IMR-90 (cell line): Measurements from ENCODE around the gene MAML3. TPM values are rescaled to one million over a fixed set of nuclear protein-coding genes. Genes with fewer than 3 reads are reported as not detected.

ENCODE experiments used
- ATAC-seq: fragments of 200-7000 bp; cut with Tn5 transposase; 2 replicates; pipeline ENCODE4 v1.9.1; 2020; ENCODE audit warnings: low read depth, mild to moderate bottlenecking, moderate library complexity
- BruUV-seq: library from RNA; stranded (reverse); fragments of 400-500 nt; replicated peaks from 2 replicates; lab custom pipeline; 2021; lab: Mats Ljungman, UMichigan
- CTCF ChIA-PET: fragments of 300-600 bp; formaldehyde crosslinking; extraction: SDS; loops from one replicate; lab custom pipeline; 2021; ENCODE audit warnings: antibody characterized with exemption; lab: Yijun Ruan, JAX
- POLR2A ChIA-PET: fragments of 300-600 bp; sonication (Branson Sonifier 250); formaldehyde crosslinking; loops from one replicate; lab custom pipeline; 2022; ENCODE audit warnings: antibody characterized with exemption; ENCODE audit not compliant: unreplicated experiment; lab: Charles Lee
- DNase-seq: peaks from one replicate; pipeline ENCODE4 v3.0.0; 2013
- H2AFZ ChIP-seq: replicated peaks from 2 replicates; pipeline ENCODE3; 2013; ENCODE audit warnings: low read length, mild to moderate bottlenecking; ENCODE audit not compliant: poor library complexity
- H2AK5ac ChIP-seq: 2 replicates; pipeline ENCODE4 v1.6.1; 2013; ENCODE audit warnings: low read depth, low read length, inconsistent platforms
- H2AK9ac ChIP-seq: replicated peaks from 2 replicates; pipeline ENCODE3; 2013; ENCODE audit warnings: mild to moderate bottlenecking, low read depth, low read length, moderate library complexity; ENCODE audit not compliant: poor library complexity
- H2BK120ac ChIP-seq: 2 replicates; pipeline ENCODE4 v1.6.1; 2013; ENCODE audit warnings: low read depth, low read length, inconsistent platforms
- H2BK15ac ChIP-seq: 3 replicates; pipeline ENCODE4 v1.6.1; 2013; ENCODE audit warnings: low read depth, low read length, inconsistent platforms
- H2BK20ac ChIP-seq: 2 replicates; pipeline ENCODE4 v1.6.1; 2013; ENCODE audit warnings: low read depth, mild to moderate bottlenecking, inconsistent platforms, low read length, moderate library complexity
- H2BK5ac ChIP-seq: 2 replicates; pipeline ENCODE4 v1.6.1; 2013; ENCODE audit warnings: mild to moderate bottlenecking, low read depth, low read length, inconsistent platforms; ENCODE audit not compliant: poor library complexity, severe bottlenecking
- H3K14ac ChIP-seq: replicated peaks from 2 replicates; pipeline ENCODE4 v1.6.1; 2013; ENCODE audit warnings: low read depth, low read length, inconsistent platforms
- H3K18ac ChIP-seq: 2 replicates; pipeline ENCODE4 v1.6.1; 2013; ENCODE audit warnings: low read depth, low read length, control low read depth
- H3K23ac ChIP-seq: 2 replicates; pipeline ENCODE4 v1.6.1; 2013; ENCODE audit warnings: low read depth, low read length, inconsistent platforms
- H3K27ac ChIP-seq: 2 replicates; pipeline ENCODE4 v1.5.1; 2013; ENCODE audit warnings: mild to moderate bottlenecking, control low read depth, low read length; ENCODE audit not compliant: insufficient read depth
- H3K27me3 ChIP-seq: 2 replicates; pipeline ENCODE4 v1.6.1; 2013; ENCODE audit warnings: low read length; ENCODE audit not compliant: control insufficient read depth, insufficient read depth
- H3K36me3 ChIP-seq: 2 replicates; pipeline ENCODE4 v1.6.1; 2013; ENCODE audit warnings: low read length, mixed read lengths; ENCODE audit not compliant: control insufficient read depth, insufficient read depth
- H3K4ac ChIP-seq: 2 replicates; pipeline ENCODE4 v1.6.1; 2013; ENCODE audit warnings: low read depth, low read length, inconsistent platforms
- H3K4me1 ChIP-seq: 2 replicates; pipeline ENCODE4 v1.6.1; 2013; ENCODE audit warnings: low read length, mixed read lengths; ENCODE audit not compliant: control insufficient read depth, insufficient read depth
- H3K4me2 ChIP-seq: 2 replicates; pipeline ENCODE4 v1.6.1; 2013; ENCODE audit warnings: low read depth, mild to moderate bottlenecking, control low read depth, low read length, moderate library complexity
- H3K4me3 ChIP-seq: 2 replicates; pipeline ENCODE4 v1.5.1; 2013; ENCODE audit warnings: low read depth, mild to moderate bottlenecking, control low read depth, low read length, moderate library complexity; ENCODE audit not compliant: insufficient read depth
- H3K56ac ChIP-seq: 2 replicates; pipeline ENCODE4 v1.6.1; 2013; ENCODE audit warnings: low read length, inconsistent platforms; ENCODE audit not compliant: insufficient read depth; ENCODE audit errors: extremely low read depth
- H3K79me1 ChIP-seq, 2 experiments: 2 replicates each; pipeline ENCODE4 v1.6.1; 2013; ENCODE audit warnings: low read length in 2 of 2, inconsistent platforms in 1 of 2, low read depth in 1 of 2
- H3K9ac ChIP-seq: 2 replicates; pipeline ENCODE4 v1.6.1; 2013; ENCODE audit warnings: low read depth, low read length, control low read depth
- H3K9me1 ChIP-seq: 2 replicates; pipeline ENCODE4 v1.6.1; 2013; ENCODE audit warnings: low read length, inconsistent platforms; ENCODE audit not compliant: insufficient read depth
- H3K9me3 ChIP-seq: 2 replicates; pipeline ENCODE4 v1.6.1; 2013; ENCODE audit warnings: low read length; ENCODE audit not compliant: control insufficient read depth, insufficient read depth
- H4K20me1 ChIP-seq: 2 replicates; pipeline ENCODE4 v1.6.1; 2013; ENCODE audit warnings: low read length, inconsistent platforms; ENCODE audit not compliant: insufficient read depth
- H4K5ac ChIP-seq: 2 replicates; pipeline ENCODE4 v1.6.1; 2013; ENCODE audit warnings: mild to moderate bottlenecking, low read depth, low read length, control low read depth
- H4K8ac ChIP-seq, 2 experiments: 2 replicates each; pipeline ENCODE4 v1.6.1; 2013; ENCODE audit warnings: low read depth in 2 of 2, low read length in 2 of 2, control low read depth in 1 of 2, inconsistent platforms in 1 of 2
- H4K91ac ChIP-seq: 2 replicates; pipeline ENCODE4 v1.6.1; 2013; ENCODE audit warnings: low read depth, low read length, inconsistent platforms; ENCODE audit not compliant: insufficient read depth
- BHLHE40 ChIP-seq: fragments of 150-350 bp; IDR thresholded peaks from 2 replicates; pipeline ENCODE4 v1.6.1; 2016; ENCODE audit warnings: mild to moderate bottlenecking, low read depth, low read length
- CHD1 ChIP-seq: IDR thresholded peaks from 2 replicates; pipeline ENCODE4 v1.6.1; 2012; ENCODE audit warnings: low read depth, low read length, improper control_type of control experiment
- CTCF ChIP-seq: conservative IDR thresholded peaks from 2 replicates; pipeline ENCODE4 v1.5.1; 2012; ENCODE audit warnings: mild to moderate bottlenecking, low read depth, low read length, improper control_type of control experiment
- POLR2A ChIP-seq: IDR thresholded peaks from 2 replicates; pipeline ENCODE4 v1.6.1; 2012; ENCODE audit warnings: mild to moderate bottlenecking, low read depth, low read length
- SMC3 ChIP-seq: fragments of 150-350 bp; IDR thresholded peaks from 2 replicates; pipeline ENCODE4 v1.6.1; 2016; ENCODE audit warnings: low read depth, mild to moderate bottlenecking, antibody characterized with exemption, low read length, moderate library complexity
- WGBS, 2 experiments: methylation state at CpG; one replicate each; pipeline versions ENCODE4 v1.1.5 to v1.1.7; 2013; ENCODE audit warnings: missing lambda C conversion rate in 2 of 2; ENCODE audit not compliant: insufficient read length in 1 of 2; ENCODE audit errors: extremely low coverage in 2 of 2; 5-methylcytosine and 5-hydroxymethylcytosine counted together
- dilution Hi-C: fragments of 300-500 bp; cut with HindIII; formaldehyde crosslinking; loops from one replicate; pipeline ENCODE4 v1.14.3; 2018; ENCODE audit warnings: low sequenced_read_pairs; ENCODE audit not compliant: unreplicated experiment
- in situ Hi-C: fragments of 300-500 bp; cut with MboI; formaldehyde crosslinking; loops from 3 replicates; pipeline ENCODE4 v1.14.3; 2019; ENCODE audit warnings: low sequenced_read_pairs, inconsistent platforms, mixed read lengths
- intact Hi-C: fragments of 100-400 bp; cut with micrococcal nuclease; formaldehyde crosslinking; loops from 2 replicates; pipeline ENCODE4 v1.10.0; 2022
- polyA plus RNA-seq, 3 experiments: library from polyadenylated mRNA; depleted of rRNA; stranded (reverse); fragments of >200 nt; gene quantifications; 2 replicates each; pipeline ENCODE4 v1.2.3, GENCODE V29; 2012; ENCODE audit warnings: low replicate concordance in 1 of 3
- total RNA-seq: library from RNA; depleted of rRNA; stranded (reverse); fragments of >200 nt; gene quantifications from 2 replicates; pipeline ENCODE4 v1.2.3, GENCODE V29; 2012

Gene MAML3
- total and polyA plus RNA-seq, 2 of the 4 experiments (the other 2 are of a cell fraction): 0.90 to 1.7 TPM

GRCh38 chr4:140150886-140151698 is 2.9 kb downstream of the MAML3 start (continued):
- no peak for TF ChIP-seq CTCF

- Histone ChIP-seq H3K4ac (peak overlapping the region; percentile 93), H3K14ac (peak overlapping the region; percentile 92), H2AK5ac (peak overlapping the region; percentile 26), H2BK5ac (peak overlapping the region; percentile 92), H4K8ac (peak overlapping the region; percentile 84 to 91), H4K20me1 (no peaks in the 10 kb centered on the region), H3K79me1 (peaks cover 0 to 12% of the 10 kb centered on the region in 2 experiments; a peak in 2 of 4 replicates), H2AK9ac (peak overlapping the region; percentile 88), H3K27me3 (no peaks in the 10 kb centered on the region), H3K4me3 (peak overlapping the region; percentile 90), H3K4me1 (no peaks in the 10 kb centered on the region), H2BK120ac (peak overlapping the region; percentile 89), H3K27ac (peak overlapping the region; percentile 95), H3K56ac (peak overlapping the region; percentile 93), H3K9me1 (no peaks in the 10 kb centered on the region), H2BK20ac (peak overlapping the region; percentile 70), H3K23ac (peak overlapping the region; percentile 90), H2BK15ac (peak overlapping the region; percentile 68; the same call in 2 of the 3 replicates), H4K91ac (peak overlapping the region; percentile 92), H3K9me3 (no peaks in the 10 kb centered on the region), H3K18ac (peak overlapping the region; percentile 90), H3K4me2 (peak overlapping the region; percentile 85), H3K36me3 (no peaks in the 10 kb centered on the region), H4K5ac (peak overlapping the region; percentile 83), H3K9ac (peak overlapping the region; percentile 94), H2AFZ (peak overlapping the region; percentile 93)
- dilution Hi-C loops: no loop called here
- DNase-seq: no peak
- POLR2A ChIA-PET: interaction anchor here (0.6 to 1.0 kb wide), 6 partner anchors 102 to 495 kb away, joined by 3 to 13 read pairs (median 3); partner anchors contain the start of gene MGST2
- 0% methylated on average over 6 of the region's 13 CpGs; no CpG with 5 or more reads in 1 of the 2 experiments for WGBS, 2 experiments
- no peak for TF ChIP-seq CHD1
- TF ChIP-seq BHLHE40: no peak
- TF ChIP-seq POLR2A: no peak
- TF ChIP-seq SMC3: no peak; the same call in 1 of the 2 replicates
- in situ Hi-C loops: loop anchor here (5.0 to 10.0 kb wide), 4 partner anchors 102 to 416 kb away; no protein-coding TSS in a partner anchor
- CTCF ChIA-PET: interaction anchor here (1.0 kb wide), 1 partner anchor 87 kb away, joined by 4 read pairs; no protein-coding TSS in a partner anchor
- intact Hi-C loops: loop anchor here (1.0 to 5.0 kb wide), 4 partner anchors 98 to 702 kb away; no protein-coding TSS in a partner anchor
- BruUV-seq: no TSS peak
- no peak for ATAC-seq
Observed at GRCh38 chr4:140150636-140150885, 3.4 kb downstream of the MAML3 start.
